ENCODE measurements around the gene BOK.
"Not testable (repeated sequence)": the region's sequence is repeated elsewhere in the genome, so short reads cannot be mapped to it uniquely, and the experiment has no call there.

The BOK gene

DNA sequence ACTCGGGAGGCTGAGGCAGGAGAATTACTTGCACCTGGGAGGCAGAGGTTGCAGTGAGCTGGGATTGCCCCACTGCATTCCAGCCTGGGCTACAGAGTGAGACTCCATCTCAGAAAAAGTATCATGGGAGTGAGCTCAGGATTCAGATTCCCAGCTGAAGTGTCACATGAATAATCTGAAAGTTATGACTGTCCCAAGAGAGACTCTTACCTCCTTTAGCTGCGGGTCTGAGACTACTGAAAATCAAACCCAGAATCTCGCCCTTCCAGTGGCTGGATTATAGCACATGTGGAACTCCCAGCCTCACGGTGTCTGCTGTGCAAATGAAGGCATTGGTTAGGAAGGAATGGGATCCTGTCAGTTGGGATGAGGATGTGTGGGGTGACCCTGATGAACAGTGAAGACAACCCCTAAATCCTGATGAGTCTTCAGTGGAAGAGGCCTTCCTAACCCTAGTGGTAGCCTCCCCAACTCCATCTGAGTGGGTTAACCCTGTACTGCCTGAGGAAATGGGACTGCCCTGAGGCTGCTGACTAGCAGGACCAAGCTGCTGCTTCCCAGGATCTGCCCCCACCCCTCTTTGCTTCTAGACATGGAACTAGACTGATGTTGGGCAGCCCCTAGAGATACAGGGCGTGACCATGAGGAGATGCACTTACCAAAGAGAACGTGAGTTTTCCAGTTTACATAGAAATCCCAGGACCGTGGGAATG is 16.5 kb downstream of the BOK start:
- DNase-seq: no peak

- no peak for DNase-seq
Measured at GRCh38 chr2:241575624-241576292, 17.2 kb downstream of the BOK start.

- no peak for DNase-seq
Measured at GRCh38 chr2:241576293-241576654, 17.7 kb downstream of the BOK start.

DNA sequence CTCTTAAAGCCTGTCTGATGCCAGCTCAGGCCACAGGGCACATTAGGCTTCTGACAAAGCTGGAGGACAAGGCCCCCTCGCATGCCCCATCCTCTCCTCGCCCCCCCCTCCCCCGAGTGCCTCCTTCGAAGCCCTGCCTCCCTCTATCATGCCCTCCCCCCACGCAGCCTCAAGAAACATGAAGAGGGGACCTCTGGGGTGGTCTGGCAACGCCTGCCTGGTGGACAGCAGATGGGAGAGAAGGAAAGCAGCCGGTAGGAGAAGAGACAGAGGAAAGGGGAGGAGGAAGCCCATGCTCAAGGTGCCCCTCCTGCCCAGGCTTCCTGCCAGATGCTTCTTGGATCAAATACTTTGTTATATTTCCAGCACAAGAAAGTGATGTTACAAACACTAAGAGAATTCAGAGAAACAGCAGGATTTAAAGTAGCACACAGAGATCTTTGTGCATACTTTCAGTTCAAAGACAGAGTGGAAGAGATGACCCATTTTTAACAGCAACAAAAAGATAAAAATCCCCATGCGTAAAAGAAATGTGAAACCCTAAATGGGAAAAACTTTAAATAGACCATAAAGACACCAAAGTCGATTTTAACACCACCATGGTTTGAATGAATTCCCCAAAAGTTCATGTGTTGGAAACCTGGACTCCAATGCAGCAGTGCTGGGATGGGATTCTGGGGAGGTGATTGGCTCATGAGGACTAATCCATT is 19.0 kb downstream of the BOK start:
- no peak for DNase-seq

- DNase-seq: no peak
Measured at GRCh38 chr2:241579281-241579680, 20.7 kb downstream of the BOK start.

DNA sequence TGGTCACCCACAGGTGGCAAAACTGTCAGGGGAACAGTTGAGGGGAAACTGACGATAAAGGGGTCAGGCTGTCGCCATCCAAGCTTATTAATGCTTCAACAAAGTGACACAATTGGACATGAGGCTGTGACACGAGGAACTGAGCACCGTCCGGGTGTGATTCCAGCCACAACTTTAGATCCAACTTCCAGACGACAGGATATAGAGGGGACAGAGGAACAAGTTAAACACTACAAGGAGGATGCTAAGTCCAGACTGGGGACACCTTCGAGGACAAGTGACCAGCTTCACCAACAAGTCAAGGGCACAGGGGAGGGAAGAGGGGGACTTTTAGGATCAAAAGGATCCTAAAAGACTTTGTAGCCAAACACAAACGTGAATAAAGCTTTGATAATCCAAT is 23.8 kb downstream of the BOK start:
- DNase-seq: no peak

GRCh38 chr2:241582806-241583205 is 24.3 kb downstream of the BOK start:
- no peak for DNase-seq

- no peak for DNase-seq
Measured at GRCh38 chr2:241584436-241584835, 25.9 kb downstream of the BOK start.

DNA sequence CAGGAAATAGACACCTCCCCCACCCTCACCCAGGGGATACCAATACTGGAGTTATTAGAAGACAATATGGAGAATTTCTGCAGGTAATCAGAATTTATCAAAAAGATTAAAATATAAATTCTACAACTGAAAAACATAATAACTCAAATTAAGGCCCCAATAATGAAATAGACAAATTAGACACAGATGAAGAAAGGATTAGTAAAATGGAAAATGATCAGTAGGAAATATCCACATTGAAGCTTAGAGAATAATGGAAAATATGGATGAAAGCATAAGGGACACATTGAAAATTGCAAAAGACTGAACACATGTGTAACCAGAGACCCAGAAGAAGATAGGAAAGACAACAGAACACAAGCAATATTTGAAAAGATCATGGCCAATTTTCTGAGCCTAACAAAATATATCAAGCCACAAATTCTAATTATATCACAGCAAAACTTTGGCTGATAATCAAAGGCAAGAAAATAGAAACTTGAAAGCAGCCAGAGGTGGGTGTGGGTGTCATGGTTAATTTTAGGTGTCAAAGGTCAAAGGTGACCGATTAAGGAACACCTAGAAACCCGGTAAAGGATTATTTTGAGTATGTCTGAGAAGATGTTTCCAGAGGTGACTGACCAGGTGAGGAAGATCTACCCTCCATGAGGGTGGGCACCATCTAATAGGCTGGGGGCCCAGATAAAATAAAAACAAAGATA is 28.2 kb downstream of the BOK start:
- DNase-seq: no peak

DNA sequence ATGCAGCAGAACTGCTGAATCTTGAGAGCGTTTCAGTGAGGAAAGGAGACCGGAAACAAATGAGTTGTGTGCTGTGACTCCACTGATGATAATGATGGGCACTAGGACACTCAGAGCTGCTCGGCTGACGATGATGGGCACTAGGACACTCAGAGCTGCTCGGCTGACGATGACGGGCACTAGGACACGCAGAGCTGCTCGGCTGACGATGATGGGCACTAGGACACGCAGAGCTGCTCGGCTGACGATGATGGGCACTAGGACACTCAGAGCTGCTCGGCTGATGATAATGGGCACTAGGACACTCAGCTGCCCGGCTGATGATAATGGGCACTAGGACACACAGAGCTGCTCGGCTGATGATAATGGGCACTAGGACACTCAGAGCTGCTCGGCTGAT is 31.3 kb downstream of the BOK start:
- not testable (repeated sequence) for DNase-seq

DNA sequence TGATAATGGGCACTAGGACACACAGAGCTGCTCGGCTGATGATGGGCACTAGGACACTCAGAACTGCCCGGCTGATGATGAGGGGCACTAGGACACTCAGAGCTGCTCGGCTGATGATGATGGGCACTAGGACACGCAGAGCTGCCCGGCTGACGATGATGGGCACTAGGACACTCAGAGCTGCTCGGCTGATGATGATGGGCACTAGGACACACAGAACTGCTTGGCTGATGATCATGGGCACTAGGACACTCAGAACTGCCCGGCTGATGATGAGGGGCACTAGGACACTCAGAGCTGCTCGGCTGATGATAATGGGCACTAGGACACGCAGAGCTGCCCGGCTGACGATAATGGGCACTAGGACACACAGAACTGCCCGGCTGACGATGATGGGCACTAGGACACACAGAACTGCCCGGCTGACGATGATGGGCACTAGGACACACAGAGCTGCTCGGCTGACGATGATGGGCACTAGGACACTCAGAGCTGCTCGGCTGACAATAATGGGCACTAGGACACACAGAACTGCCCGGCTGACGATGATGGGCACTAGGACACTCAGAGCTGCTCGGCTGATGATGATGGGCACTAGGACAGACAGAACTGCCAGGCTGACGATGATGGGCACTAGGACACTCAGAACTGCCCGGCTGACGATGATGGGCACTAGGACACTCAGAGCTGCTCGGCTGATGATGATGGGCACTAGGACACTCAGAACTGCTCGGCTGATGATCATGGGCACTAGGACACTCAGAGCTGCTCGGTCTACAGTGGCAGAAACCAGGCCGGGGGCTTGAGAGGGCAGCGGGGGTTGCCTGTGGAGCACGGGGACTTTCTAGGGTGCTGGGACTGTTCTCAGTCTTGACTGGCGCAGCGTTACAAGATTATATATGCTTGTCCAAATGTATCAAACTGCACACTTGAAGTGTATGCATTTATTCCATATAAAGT is 32.2 kb downstream of the BOK start:
- DNase-seq: not testable (repeated sequence)

DNA sequence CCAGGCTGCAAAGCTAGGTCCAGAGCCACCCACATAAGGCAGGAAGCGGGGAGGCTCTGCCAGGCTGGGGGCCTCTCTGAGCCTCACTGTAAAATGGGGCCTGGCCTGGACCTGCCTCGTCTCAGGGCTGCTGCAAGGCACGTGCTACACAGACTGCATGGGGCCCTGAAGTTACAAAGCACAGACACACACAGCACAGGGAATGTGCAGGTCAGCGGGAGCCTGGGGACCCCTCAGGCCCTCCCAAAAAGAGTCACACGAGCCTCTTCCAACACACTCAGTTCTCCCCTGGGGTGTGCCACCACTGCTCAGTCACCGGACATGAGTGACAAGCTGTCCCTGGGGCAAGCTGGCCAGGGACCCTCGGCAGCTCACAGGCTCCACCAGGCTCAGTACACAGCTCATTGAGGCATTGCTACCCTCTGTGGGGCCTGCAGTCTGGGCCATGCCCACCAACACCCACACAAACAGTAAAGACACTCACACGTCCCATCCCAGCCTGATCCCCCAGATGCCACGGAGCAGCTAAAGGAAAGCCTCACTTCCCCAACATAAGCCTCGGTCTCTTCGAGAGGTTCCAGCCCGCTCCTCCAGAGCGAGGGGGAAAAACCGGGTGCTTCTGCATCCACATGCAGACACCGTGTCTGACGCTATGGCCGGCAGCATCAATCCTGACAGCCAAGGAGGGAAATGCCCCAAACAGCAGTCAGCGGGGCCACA is 33.7 kb downstream of the BOK start:
- no peak for DNase-seq

- DNase-seq: no peak
Measured at GRCh38 chr2:241593271-241593670, 34.7 kb downstream of the BOK start.

GRCh38 chr2:241595600-241596140 is 37.1 kb downstream of the BOK start:
- peak in 1 of 3 experiments; percentile 6 for DNase-seq

DNA sequence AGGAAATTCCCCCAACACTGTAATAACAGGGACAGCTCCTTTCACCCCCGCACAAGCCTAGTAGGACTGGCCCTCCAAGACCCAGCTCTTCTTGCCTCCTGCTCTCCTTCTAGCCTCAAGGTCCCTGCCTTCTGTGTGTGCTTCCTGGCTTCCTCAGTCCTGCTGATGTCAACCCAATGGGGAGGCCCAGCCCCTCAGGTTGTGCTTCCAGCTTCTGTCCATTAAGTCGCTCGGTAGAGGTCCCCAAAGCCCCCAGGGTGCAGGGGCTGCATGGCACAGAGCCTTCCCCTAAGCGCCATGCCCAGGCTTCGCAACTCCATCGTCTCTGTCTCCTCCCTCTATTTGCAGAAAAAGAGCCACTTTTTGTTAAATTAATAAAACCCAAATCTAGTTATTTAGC is 39.0 kb downstream of the BOK start:
- no peak for DNase-seq

DNA sequence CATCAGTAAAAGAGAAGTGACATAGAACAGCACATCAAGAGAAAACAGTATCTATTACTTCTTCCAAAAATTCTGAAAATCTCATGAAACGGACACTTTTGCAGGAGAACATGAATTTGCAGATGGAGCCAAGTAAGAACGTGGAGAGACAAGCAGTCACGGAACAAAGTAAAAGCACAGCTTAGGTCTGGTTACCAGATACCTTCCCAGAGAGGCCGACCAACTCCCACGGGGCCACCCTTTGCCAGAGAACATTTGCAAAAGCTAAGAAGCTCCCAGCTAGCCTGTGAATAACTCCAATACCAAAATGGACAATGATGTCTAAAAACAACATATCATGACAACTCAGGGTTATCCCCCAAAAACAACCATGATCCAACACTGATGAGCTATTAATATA is 39.5 kb downstream of the BOK start:
- peak in 1 of 3 experiments; percentile 19 for DNase-seq

GRCh38 chr2:241598487-241598886 is 39.9 kb downstream of the BOK start:
- peak; percentile 10 to 80 (median 40) for DNase-seq

GRCh38 chr2:241599615-241600014 is 41.1 kb downstream of the BOK start:
- no peak for DNase-seq

DNA sequence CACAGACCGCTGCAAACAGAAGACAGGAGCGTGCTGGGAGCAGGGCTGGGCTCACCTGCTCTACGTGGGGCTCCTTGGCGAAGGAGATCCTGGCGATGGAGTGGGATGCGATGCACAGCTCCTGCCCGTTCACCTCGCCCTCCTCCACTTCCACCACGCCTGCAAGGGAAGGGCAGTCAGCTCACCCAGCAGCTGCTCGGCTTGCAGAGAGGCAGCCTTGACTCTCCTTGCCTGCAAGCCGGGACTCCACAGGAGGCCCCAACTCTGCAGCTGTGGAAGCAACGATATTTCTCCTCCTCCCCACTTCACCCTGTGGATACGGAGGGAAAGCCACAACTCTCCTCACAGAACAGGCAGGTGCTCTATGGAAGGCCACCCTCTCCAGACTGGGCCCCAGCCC is 43.3 kb downstream of the BOK start:
- DNase-seq: peak; percentile 43 to 80 (median 64)

DNA sequence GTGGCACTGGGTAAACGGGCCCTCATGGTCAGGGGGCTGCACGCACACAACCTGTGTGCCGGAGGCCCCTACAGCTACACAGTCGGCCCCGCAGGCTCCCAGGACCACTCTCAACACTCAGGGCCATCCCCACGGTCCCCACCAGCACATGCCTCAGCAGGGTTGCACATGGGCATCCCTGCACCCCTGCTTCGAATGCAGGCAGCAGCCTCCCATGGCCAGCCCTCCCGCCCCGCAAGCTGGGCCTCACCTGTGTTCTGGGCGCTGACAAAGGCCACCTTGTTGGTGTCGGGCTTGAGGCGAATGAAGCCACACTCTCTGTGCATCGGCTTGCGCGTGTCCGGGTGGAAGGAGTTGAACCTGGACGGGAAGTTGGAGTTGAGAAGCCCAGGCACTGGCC is 44.2 kb downstream of the BOK start:
- no peak for DNase-seq

DNA sequence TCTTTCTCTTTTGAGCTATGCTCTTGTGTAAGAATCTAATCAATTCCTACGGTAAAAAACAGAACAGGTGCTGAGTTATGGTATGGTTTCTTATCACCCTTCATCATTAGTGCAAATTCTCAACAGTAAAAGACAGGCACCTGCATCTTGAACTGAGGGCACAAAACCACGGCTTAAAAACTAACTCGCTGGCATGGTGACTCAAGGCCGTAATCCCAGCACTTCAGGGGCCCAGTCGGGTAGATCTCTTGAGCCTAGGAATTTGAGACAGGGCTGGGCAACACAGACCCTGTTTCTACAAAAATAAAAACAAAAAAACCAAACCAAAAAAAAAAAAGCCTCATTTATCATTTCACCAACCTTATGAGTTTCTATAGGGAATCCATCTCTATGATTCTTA is 45.1 kb downstream of the BOK start:
- DNase-seq: no peak
